HG03095 (cell line): Measurements from ENCODE around the gene CD160.
"Not testable (repeated sequence)": the region's sequence is repeated elsewhere in the genome, so short reads cannot be mapped to it uniquely, and the experiment has no call there.

ENCODE experiments used
- ATAC-seq: cut with Tn5 transposase; IDR thresholded peaks from one replicate; pipeline ENCODE4 v1.9.1; 2021; ENCODE audit warnings: moderate library complexity; ENCODE audit not compliant: unreplicated experiment

Gene CD160

GRCh38 chr1:145758116-145758515, 38.8 kb downstream of the CD160 start:
- no peak for ATAC-seq

DNA sequence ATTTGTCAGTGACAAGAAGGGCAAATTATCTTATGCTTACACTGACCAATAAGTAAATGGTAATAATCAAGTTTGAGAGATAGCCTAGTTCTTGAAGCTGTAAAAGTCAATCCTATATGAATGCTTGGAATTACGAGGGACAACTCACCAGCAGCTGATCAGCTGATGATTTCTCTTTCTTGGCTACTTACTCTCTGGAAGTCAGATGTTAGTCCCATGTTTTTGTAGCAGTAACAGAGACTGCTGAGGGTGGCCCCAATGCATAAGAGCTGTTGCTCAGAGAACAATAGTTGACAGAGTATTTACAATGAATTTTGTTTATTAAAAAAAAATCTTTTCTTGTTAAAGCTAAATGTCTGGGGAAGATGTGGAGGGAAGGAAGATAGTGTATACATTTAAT, 39.3 kb downstream of the CD160 start:
- ATAC-seq: no peak

GRCh38 chr1:145759721-145760120, 40.4 kb downstream of the CD160 start:
- no peak for ATAC-seq

- not testable (repeated sequence) for ATAC-seq
Measured at GRCh38 chr1:145760395-145760949, 41.2 kb downstream of the CD160 start.

GRCh38 chr1:145761498-145761897, 42.2 kb downstream of the CD160 start:
- not testable (repeated sequence) for ATAC-seq

DNA sequence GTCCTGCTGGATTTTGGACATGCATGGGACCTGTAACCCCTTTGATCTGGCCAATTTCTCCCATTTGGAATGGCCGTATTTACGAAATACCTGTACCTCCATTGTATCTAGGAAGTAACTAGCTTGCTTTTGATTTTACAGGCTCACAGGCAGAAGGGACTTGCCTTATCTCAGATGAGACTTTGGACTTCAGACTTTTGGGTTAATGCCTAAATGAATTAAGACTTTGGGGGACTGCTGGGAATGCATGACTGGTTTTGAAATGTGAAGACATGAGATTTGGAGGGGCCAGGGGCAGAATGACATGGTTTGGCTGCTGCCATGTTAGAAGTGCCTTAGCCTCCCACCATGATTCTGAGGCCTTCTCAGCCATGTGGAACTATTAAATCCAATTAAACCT, 42.7 kb downstream of the CD160 start:
- not testable (repeated sequence) for ATAC-seq

GRCh38 chr1:145764231-145764940, 45.1 kb downstream of the CD160 start:
- not testable (repeated sequence) for ATAC-seq

DNA sequence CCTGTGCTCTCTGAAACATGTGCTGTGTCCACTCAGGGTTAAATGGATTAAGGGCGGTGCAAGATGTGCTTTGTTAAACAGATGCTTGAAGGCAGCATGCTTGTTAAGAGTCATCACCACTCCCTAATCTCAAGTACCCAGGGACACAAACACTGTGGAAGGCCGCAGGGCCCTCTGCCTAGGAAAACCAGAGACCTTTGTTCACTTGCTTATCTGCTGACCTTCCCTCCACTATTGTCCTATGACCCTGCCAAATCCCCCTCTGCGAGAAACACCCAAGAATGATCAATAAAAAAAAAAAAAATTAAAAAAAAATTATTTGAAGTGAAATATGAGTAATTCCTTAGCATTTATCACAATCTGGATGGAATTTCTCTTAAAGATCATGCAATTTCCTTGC, 45.8 kb downstream of the CD160 start:
- not testable (repeated sequence) for ATAC-seq

GRCh38 chr1:145765585-145766360, 46.5 kb downstream of the CD160 start:
- ATAC-seq: not testable (repeated sequence)

DNA sequence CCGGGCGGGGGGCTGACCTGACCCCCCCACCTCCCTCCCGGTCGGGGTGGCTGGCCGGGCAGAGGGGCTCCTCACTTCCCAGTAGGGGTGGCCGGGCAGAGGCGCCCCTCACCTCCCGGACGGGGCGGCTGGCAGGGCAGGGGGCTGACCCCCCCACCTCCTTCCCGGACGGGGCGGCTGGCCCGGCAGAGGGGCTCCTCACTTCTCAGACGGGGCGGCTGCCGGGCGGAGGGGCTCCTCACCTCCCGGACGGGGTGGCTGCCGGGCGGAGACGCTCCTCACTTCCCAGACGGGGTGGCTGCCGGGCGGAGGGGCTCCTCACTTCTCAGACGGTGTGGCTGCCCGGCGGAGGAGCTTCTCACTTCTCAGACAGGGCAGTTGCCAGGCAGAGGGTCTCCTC, 47.6 kb downstream of the CD160 start:
- ATAC-seq: not testable (repeated sequence)

DNA sequence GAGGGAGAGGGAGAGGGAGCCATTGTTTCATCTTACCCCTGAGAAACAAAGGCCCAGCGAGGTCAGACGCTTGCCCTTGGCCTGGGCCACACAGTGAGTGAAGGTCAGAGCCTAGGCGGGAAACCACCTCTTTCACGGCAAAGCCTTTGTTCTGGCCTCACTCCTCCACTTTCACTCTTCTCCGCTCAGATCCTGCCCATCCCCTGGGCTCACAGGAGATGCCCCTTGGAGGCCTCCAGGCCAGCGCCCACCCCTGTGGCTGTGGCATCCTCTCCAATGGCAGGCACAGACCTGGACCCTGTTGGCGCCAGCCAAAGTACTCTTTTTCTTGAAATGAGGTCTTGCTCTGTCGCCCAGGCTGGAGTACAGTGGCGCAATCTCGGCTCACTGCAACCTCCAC, 48.7 kb downstream of the CD160 start:
- not testable (repeated sequence) for ATAC-seq

- ATAC-seq: no peak
Measured at GRCh38 chr1:145771056-145771455, 51.8 kb downstream of the CD160 start.

DNA sequence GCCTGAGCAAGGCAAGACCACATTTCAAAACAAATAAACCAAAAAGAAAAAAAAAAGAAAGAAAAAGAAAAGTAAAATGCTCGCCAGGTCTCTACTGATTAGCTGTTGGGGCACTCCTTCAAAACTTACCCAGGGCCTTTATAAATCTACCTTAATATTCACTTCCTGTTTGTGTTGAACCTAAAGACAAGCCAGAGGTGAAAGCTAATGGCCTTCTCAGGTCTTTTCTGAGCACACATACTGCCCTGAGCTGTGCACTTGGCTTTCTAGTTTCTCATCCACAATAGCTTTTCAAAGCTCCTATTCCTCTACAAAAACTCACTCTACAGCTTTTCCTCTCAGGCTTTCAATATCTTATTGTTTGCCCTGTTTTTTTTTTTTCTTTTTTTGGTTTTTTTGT, 54.1 kb downstream of the CD160 start:
- ATAC-seq: no peak

- no peak for ATAC-seq
Measured at GRCh38 chr1:145777357-145778145, 58.3 kb downstream of the CD160 start.

DNA sequence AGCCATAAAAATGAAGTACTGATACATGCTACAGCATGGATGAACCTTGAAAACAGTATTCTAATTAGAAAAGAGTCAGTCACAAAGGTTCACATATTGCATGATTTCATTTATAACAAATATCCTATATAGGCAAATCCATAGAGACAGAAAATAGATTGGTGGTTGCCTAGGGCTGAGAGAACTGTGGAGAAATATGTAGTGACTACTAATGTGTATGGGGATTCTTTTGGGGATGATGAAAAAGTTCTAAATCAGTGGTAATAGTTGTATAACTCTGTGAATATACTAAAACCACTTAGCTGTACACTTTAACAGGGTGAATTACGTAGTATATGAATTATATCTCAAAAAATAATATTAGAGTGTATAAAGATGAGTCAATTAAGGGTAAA, 58.8 kb downstream of the CD160 start:
- no peak for ATAC-seq

DNA sequence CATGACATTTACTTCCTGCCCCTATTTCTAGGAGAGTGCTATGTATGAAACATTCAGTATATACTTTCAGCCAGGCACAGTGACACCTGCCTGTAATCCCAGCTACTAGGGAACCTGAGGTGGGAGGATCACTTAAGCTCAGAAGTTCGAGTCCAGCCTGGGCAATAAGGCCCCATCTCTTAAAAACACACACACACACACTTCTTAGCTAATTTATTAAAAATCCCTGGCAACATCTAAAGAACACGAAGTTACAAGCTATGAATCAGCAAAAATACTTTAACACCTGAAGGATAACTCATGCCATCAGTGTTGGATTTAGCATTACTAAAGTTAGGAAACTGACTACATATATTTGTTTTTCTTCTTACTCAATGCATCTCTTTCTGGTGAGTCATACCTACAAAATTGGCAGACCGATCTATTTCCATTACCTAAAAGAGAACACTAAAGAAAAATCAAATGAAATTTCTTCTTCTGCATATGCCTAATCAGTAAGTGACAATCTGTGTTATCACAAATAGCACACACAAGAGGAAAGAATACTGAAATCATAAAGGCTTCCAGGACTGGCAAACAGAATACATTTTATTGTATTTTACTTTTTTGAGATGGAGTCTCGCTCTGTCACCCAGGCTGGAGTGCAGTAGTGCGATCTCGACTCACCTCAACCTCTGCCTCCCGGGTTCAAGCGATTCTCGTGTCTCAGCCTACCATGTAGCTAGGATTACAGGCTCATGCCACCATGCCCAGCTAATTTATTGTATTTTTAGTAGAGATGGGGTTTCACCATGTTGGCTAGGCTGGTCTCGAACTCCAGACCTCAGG, 63.2 kb downstream of the CD160 start:
- ATAC-seq: no peak

DNA sequence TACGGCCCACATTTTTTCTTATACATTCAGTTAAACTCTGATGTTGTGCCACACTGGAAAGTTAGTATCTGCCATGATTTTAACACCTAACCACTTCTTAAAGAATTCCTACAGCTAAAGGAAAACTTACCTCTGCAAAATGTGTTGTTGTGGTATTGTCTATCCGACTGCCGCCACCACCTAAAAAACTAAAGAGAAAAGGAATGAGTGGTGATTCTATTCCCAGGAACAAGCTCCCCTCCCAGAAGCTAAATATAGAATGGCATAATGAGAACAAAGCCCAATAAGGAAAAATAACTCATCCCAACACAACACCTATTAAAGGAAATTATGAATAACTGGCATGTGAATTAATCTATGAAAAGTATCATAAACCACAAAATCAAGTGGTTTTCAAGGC, 65.1 kb downstream of the CD160 start:
- ATAC-seq: no peak

- ATAC-seq: no peak
Measured at GRCh38 chr1:145785547-145785946, 66.2 kb downstream of the CD160 start.

DNA sequence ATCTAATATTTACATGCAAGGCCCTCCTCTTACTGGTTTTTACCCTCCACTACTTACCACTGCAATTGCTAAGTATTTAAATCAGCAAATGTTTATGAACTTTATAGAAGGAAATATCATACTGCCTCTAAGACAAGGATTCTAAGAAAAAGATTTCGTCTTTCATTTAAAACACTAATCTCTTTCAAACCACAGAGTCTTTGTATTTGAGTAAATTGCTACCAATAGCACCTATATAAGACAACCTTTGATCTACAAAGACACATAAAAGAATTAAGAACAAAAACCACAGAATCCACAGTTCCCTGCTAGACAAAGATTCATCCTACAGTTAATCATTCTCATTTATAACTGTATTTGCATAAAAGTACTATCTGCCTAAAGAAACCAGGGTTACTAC, 67.0 kb downstream of the CD160 start:
- no peak for ATAC-seq

- ATAC-seq: no peak
Measured at GRCh38 chr1:145788580-145788979, 69.3 kb downstream of the CD160 start.
